Common myeloid progenitor, CD34-positive (primary cell): Measurements from ENCODE around the gene STPG3.

ENCODE experiments used
- CTCF ChIA-PET: fragments of 350-600 bp; sonication (Branson Sonifier 250); formaldehyde crosslinking; loops from one replicate; lab custom pipeline; 2021; ENCODE audit warnings: antibody characterized with exemption; lab: Charles Lee
- POLR2A ChIA-PET: fragments of 350-600 bp; sonication (Branson Sonifier 250); formaldehyde crosslinking; loops from one replicate; lab custom pipeline; 2021; ENCODE audit warnings: antibody characterized with exemption; lab: Charles Lee
- DNase-seq, 3 donors: peaks; one replicate each; pipeline versions ENCODE4 v3.0.0 to v3.0.0-alpha.2; 2013
- H3K27ac ChIP-seq, 2 experiments: 1 replicate in 1 of 2; 2 replicates in 1 of 2; pipeline ENCODE4 v1.7.0; 2013; ENCODE audit warnings: inconsistent platforms in 2 of 2, low read length in 2 of 2, mild to moderate bottlenecking in 2 of 2, low read depth in 1 of 2, moderate library complexity in 1 of 2; ENCODE audit not compliant: severe bottlenecking in 2 of 2, insufficient read depth in 1 of 2, poor library complexity in 1 of 2
- H3K27me3 ChIP-seq, 5 experiments: replicated peaks in 2 of 5; 1 replicate in 3 of 5; 2 replicates in 2 of 5; pipeline versions ENCODE4 v1.6.1 to v1.7.0; 2013; ENCODE audit warnings: low read length in 4 of 5, mild to moderate bottlenecking in 2 of 5, moderate library complexity in 2 of 5, inconsistent platforms in 1 of 5; ENCODE audit not compliant: insufficient read depth in 5 of 5, control insufficient read depth in 4 of 5
- H3K36me3 ChIP-seq, 4 experiments: 1 replicate in 2 of 4; 2 replicates in 2 of 4; pipeline versions ENCODE4 v1.6.1 to v1.7.0; 2013; ENCODE audit warnings: low read length in 3 of 4, control low read depth in 1 of 4, mild to moderate bottlenecking in 1 of 4; ENCODE audit not compliant: control insufficient read depth in 4 of 4, insufficient read depth in 4 of 4
- H3K4me1 ChIP-seq, 4 experiments: 1 replicate in 3 of 4; 2 replicates in 1 of 4; pipeline versions ENCODE4 v1.6.1 to v1.7.1; 2013; ENCODE audit warnings: low read length in 3 of 4, mild to moderate bottlenecking in 3 of 4, control low read depth in 1 of 4, inconsistent platforms in 1 of 4, moderate library complexity in 1 of 4; ENCODE audit not compliant: control insufficient read depth in 4 of 4, insufficient read depth in 4 of 4; ENCODE audit errors: control extremely low read depth in 1 of 4
- H3K4me3 ChIP-seq, 7 experiments: 1 replicate in 4 of 7; 2 replicates in 3 of 7; pipeline versions ENCODE4 v1.5.1 to v1.7.0; 2013; ENCODE audit warnings: mild to moderate bottlenecking in 7 of 7, low read length in 6 of 7, moderate library complexity in 6 of 7, inconsistent platforms in 2 of 7, low read depth in 2 of 7, control low read depth in 1 of 7; ENCODE audit not compliant: insufficient read depth in 4 of 7, control insufficient read depth in 1 of 7; ENCODE audit errors: extremely low read depth in 1 of 7
- H3K9me3 ChIP-seq, 5 experiments: 1 replicate in 4 of 5; 2 replicates in 1 of 5; pipeline versions ENCODE4 v1.6.1 to v1.7.1; 2013; ENCODE audit warnings: low read length in 4 of 5, mild to moderate bottlenecking in 2 of 5, inconsistent platforms in 1 of 5, low read depth in 1 of 5, moderate library complexity in 1 of 5; ENCODE audit not compliant: control insufficient read depth in 4 of 5, insufficient read depth in 2 of 5; ENCODE audit errors: control extremely low read depth in 1 of 5
- WGBS: methylation state at CpG from one replicate; pipeline ENCODE4 v1.1.5; 2013; ENCODE audit not compliant: insufficient coverage; 5-methylcytosine and 5-hydroxymethylcytosine counted together

STPG3 gene

GRCh38 chr9:137217276-137218211, 33.5 kb upstream of the STPG3 start:
- Histone ChIP-seq H3K27ac (peak overlapping the region in 1 of 2 experiments; percentile 67), H3K9me3 (no peaks in the 10 kb centered on the region), H3K4me3 (peak overlapping the region in 1 of 7 experiments; percentile 5), H3K4me1 (peaks cover 0 to 9% (median 8%) of the 10 kb centered on the region in 4 experiments), H3K36me3 (peaks cover 0 to 50% (median 17%) of the 10 kb centered on the region in 4 experiments), H3K27me3 (no peaks in the 10 kb centered on the region)
- POLR2A ChIA-PET, result no interaction called here
- CTCF ChIA-PET, result interaction anchor here (0.9 to 1.6 kb wide), 3 partner anchors 11 to 29 kb away, joined by 3 to 4 read pairs (median 4); no protein-coding TSS in a partner anchor
- WGBS, result 78% methylated on average over 29 of the region's 36 CpGs
- no peak for DNase-seq

DNA sequence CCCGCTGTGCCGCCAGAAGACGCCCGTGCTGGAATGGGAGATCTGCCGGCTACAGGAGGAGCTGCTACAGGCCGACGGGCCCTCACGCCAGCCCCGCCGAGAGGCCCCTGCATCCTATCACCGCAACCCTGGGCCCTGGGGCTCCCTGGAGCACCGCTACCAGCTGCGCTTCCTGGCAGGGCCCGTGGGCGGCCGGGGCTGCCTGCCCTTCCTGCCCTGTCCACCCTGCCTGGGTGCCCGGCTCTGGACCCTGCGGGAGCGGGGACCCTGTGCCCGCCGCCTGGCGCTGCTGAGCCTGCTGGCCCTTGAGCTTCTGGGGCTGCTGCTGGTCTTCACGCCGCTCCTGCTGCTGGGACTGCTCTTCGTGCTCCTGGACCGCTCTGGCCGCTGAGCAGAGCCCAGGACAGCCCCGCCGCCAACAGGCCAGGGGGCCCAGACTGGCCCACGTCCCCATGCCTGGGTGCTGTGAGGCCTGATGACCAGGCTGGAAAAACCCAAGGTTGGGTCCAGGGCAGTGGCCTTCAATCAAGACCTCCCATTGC, 32.8 kb upstream of the STPG3 start:
- H3K4me1 ChIP-seq, result peaks cover 0 to 16% (median 15%) of the 10 kb centered on the region in 4 experiments
- H3K36me3 ChIP-seq, result peaks cover 0 to 44% (median 17%) of the 10 kb centered on the region in 4 experiments
- CTCF ChIA-PET, result interaction anchor here (0.9 kb wide), 1 partner anchor 14 kb away, joined by 3 read pairs; no protein-coding TSS in a partner anchor
- no peak overlapping the region for H3K4me3 ChIP-seq
- peak overlapping the region in 1 of 2 experiments; percentile 67 for H3K27ac ChIP-seq
- POLR2A ChIA-PET, result no interaction called here
- 95% methylated on average over 30 of the region's 30 CpGs for WGBS
- no peak for DNase-seq
- no peaks in the 10 kb centered on the region for H3K9me3 ChIP-seq
- no peaks in the 10 kb centered on the region for H3K27me3 ChIP-seq

- peak overlapping the region in 1 of 2 experiments; percentile 67 for H3K27ac ChIP-seq
- no peaks in the 10 kb centered on the region for H3K27me3 ChIP-seq
- H3K9me3 ChIP-seq, result no peaks in the 10 kb centered on the region
- 92% methylated on average over 11 of the region's 12 CpGs for WGBS
- ChIA-PET POLR2A (no interaction called here), CTCF (interaction anchor here (0.7 to 1.5 kb wide), 3 partner anchors 12 to 43 kb away, joined by 3 to 5 read pairs (median 5); no protein-coding TSS in a partner anchor)
- no peak for DNase-seq
- H3K4me1 ChIP-seq, result peaks cover 0 to 17% (median 15%) of the 10 kb centered on the region in 4 experiments
- peaks cover 0 to 39% (median 17%) of the 10 kb centered on the region in 4 experiments for H3K36me3 ChIP-seq
- no peak overlapping the region for H3K4me3 ChIP-seq
These were observed 32.3 kb upstream of the STPG3 start for GRCh38 chr9:137218754-137219271.

DNA sequence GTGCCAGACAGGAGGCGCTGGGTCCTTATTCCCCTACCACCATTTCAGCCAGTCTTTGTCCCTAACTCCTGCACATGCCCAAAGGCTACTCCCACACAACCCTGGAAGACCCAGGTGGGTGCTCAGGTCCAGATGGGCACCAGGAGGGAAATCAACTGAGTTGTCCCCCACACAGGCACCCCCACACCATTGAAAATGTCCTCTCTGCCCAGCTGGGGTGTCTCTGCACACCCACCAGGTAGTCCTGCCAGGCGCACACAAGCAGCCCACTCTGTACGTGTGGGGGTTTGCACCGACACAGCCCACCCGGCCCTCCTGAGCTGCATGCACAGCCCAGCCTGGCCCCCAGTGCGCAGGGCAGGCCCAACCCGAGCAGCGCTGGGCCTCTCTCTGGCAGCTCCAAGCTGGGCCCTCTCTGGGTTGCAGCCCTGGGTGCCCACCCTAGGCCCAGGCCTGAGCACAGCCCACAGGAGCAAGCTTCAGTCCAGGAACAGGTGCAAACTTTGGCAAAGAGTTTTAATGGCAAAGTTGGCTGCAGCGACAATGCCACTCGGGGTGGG, 31.2 kb upstream of the STPG3 start:
- WGBS, result 96% methylated on average over 9 of the region's 10 CpGs
- no peak for DNase-seq
- POLR2A ChIA-PET, result no interaction called here
- CTCF ChIA-PET, result interaction anchor here (0.7 to 1.5 kb wide), 3 partner anchors 13 to 44 kb away, joined by 3 to 5 read pairs (median 5); no protein-coding TSS in a partner anchor
- no peak overlapping the region for H3K27ac ChIP-seq
- H3K9me3 ChIP-seq, result no peaks in the 10 kb centered on the region
- H3K4me1 ChIP-seq, result peaks cover 2 to 25% (median 22%) of the 10 kb centered on the region in 4 experiments
- H3K27me3 ChIP-seq, result no peaks in the 10 kb centered on the region
- H3K36me3 ChIP-seq, result peaks cover 0 to 29% (median 14%) of the 10 kb centered on the region in 4 experiments
- H3K4me3 ChIP-seq, result no peak overlapping the region

DNA sequence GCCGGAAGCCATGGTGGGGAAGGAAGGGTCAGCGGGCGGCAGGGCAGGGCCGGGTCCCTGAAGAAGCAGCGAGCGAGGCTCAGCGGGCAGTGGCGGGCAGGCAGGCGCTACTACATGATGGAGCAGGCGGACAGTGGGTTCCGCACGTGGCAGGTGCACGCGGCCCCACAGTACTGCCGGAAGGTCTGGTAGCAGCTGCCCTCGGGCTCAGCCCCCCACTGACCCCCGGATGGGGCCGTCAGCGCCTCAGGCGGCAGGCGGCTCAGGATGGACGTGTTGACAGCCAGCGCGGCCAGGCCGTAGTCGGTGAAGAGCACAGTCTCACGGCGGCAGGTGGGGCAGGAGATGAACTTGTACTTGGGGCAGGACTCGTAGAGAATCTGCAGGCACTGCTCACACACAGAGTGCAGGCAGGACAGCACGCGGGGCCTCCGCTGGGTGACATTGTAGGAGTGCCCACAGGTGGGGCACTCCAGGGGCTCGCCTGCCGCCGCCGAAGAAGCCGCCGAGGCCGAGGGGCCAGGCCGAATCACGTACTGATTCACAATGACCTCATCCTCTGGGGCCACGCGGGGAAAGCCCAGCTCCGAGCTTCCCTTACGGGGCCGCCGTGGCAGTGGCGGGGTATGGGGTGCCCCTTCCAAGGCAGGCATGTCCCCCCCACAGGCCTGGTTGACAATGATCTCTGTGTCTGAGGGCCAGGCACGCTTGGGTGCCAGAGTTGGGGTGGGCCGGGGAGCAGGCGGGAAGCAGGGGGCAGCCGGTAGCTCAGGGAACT, 30.6 kb upstream of the STPG3 start:
- POLR2A ChIA-PET, result no interaction called here
- peaks cover 2 to 30% (median 26%) of the 10 kb centered on the region in 4 experiments for H3K4me1 ChIP-seq
- H3K27me3 ChIP-seq, result no peaks in the 10 kb centered on the region
- peaks cover 0 to 22% (median 9%) of the 10 kb centered on the region in 4 experiments for H3K36me3 ChIP-seq
- no peak overlapping the region for H3K4me3 ChIP-seq
- CTCF ChIA-PET, result interaction anchor here (1.2 to 1.5 kb wide), 3 partner anchors 10 to 44 kb away, joined by 4 to 5 read pairs (median 5); no protein-coding TSS in a partner anchor
- H3K27ac ChIP-seq, result no peak overlapping the region
- 96% methylated on average over 42 of the region's 52 CpGs for WGBS
- H3K9me3 ChIP-seq, result no peaks in the 10 kb centered on the region
- peak in 1 of 3 donors; percentile 11 for DNase-seq

- no peak for DNase-seq
- H3K27ac ChIP-seq, result no peak overlapping the region
- H3K4me1 ChIP-seq, result peaks cover 2 to 30% (median 26%) of the 10 kb centered on the region in 4 experiments
- ChIA-PET POLR2A (no interaction called here), CTCF (interaction anchor here (1.2 kb wide), 1 partner anchor 11 kb away, joined by 4 read pairs; no protein-coding TSS in a partner anchor)
- 100% methylated on average over 1 of the region's 14 CpGs for WGBS
- peaks cover 0 to 16% (median 5%) of the 10 kb centered on the region in 4 experiments for H3K36me3 ChIP-seq
- peak overlapping the region in 1 of 7 experiments; percentile 48 for H3K4me3 ChIP-seq
- peaks cover 0 to under 1% (median 0%) of the 10 kb centered on the region in 5 experiments for H3K27me3 ChIP-seq
- no peaks in the 10 kb centered on the region for H3K9me3 ChIP-seq
These were observed 30.0 kb upstream of the STPG3 start for GRCh38 chr9:137221095-137221505.
